Measurements from ENCODE around the gene DPYSL4. TPM values are rescaled to one million over a fixed set of nuclear protein-coding genes. Genes with fewer than 3 reads are reported as not detected.

Gene DPYSL4
- total RNA-seq, 1 experiment from 2014 or later = 26.3 TPM

- Histone ChIP-seq H3K14ac (ENCODE audit: insufficient read depth, low read length) (no peak overlapping the region), H3K9me3 (ENCODE audit: control insufficient read depth, low read depth, low read length) (no peaks in the 10 kb centered on the region), H3K4me2 (ENCODE audit: insufficient read depth, insufficient read length, low read length) (no peak overlapping the region), H3K4ac (ENCODE audit: low read depth, low read length) (no peak overlapping the region), H4K5ac (ENCODE audit: insufficient read length, low read depth, low read length) (no peak overlapping the region), H3K79me1 (ENCODE audit: insufficient read depth, low read depth, low read length, poor library complexity, severe bottlenecking) (no peaks in the 10 kb centered on the region), H3K4me1 (ENCODE audit: insufficient read depth, low read length) (no peaks in the 10 kb centered on the region; the same call in 1 of the 2 replicates), H2AK5ac (ENCODE audit: insufficient read length, low read length) (no peak overlapping the region), H4K91ac (ENCODE audit: insufficient read length, low read depth, low read length) (no peak overlapping the region), H2BK15ac (ENCODE audit: low read depth, low read length) (no peak overlapping the region), H2BK20ac (ENCODE audit: low read depth, low read length, poor library complexity, severe bottlenecking) (no peak overlapping the region), H3K56ac (ENCODE audit: insufficient read length, low read depth, low read length) (no peak overlapping the region), H3K23ac (ENCODE audit: insufficient read length, low read depth, low read length) (no peak overlapping the region), H2AFZ (ENCODE audit: low read length) (no peak overlapping the region), H3K27ac (ENCODE audit: insufficient read length, low read depth, low read length) (no peak overlapping the region), H3K79me2 (ENCODE audit: insufficient read depth, low read length) (no peaks in the 10 kb centered on the region), H3K18ac (ENCODE audit: insufficient read length, low read depth, low read length) (no peak overlapping the region), H3T11ph (ENCODE audit: low read length) (no peak overlapping the region), H2BK120ac (ENCODE audit: low read depth, low read length, poor library complexity, severe bottlenecking) (no peak overlapping the region), H2BK12ac (ENCODE audit: insufficient read length, low read depth, low read length) (no peak overlapping the region), H3K23me2 (ENCODE audit: insufficient read length, low read depth, low read length, poor library complexity, severe bottlenecking) (no peaks in the 10 kb centered on the region), H4K20me1 (ENCODE audit: control insufficient read depth, insufficient read depth, insufficient read length) (no peaks in the 10 kb centered on the region), H3K27me3 (ENCODE audit: insufficient read depth, low read length) (no peaks in the 10 kb centered on the region), H3K9ac (ENCODE audit: extremely low read depth, insufficient read length, low read length) (no peak overlapping the region), H2BK5ac (ENCODE audit: insufficient read length, low read length) (no peak overlapping the region), H4K8ac (replicated peaks; ENCODE audit: insufficient read length, low read depth, low read length) (no peak overlapping the region)
- Mint-ChIP-seq H3K4me3 (no peak overlapping the region), H3K27me3 (ENCODE audit: low read depth) (peaks cover 20% of the 10 kb centered on the region), H3K4me1 (peaks cover 13 to 16% of the 10 kb centered on the region in 2 experiments), H3K9me3 (peaks cover under 1 to 4% of the 10 kb centered on the region in 2 experiments), H3K27ac (no peak overlapping the region), H3K36me3 (ENCODE audit: insufficient read depth in 1 of 3, low read depth in 3 of 3) (peaks cover 0 to under 1% (median 0%) of the 10 kb centered on the region in 3 experiments; a peak in 2 of 7 replicates)
- WGBS (ENCODE audit: extremely low coverage, insufficient read length, low lambda C conversion rate) = no CpG with 5 or more reads among the region's 17 CpGs
- no peak for TF ChIP-seq CTCF (conservative IDR thresholded peaks at IDR 0.05)
- DNase-seq = no peak
Measured at GRCh38 chr10:132167976-132168375, 18.8 kb upstream of the DPYSL4 start.

Data from H9 (cell line).